OCI-LY7 (cell line): ENCODE results near the gene PFDN1. TPM values are rescaled to one million over a fixed set of nuclear protein-coding genes. Genes with fewer than 3 reads are reported as not detected.

Source experiments
- BruUV-seq: library from RNA; stranded (reverse); fragments of 400-500 nt; replicated peaks from 2 replicates; lab custom pipeline; 2021; lab: Mats Ljungman, UMichigan
- CTCF ChIA-PET: fragments of 300-600 bp; sonication (Branson Sonifier 250); formaldehyde crosslinking; loops from one replicate; lab custom pipeline; 2022; ENCODE audit warnings: antibody characterized with exemption; ENCODE audit not compliant: unreplicated experiment; lab: Charles Lee
- POLR2A ChIA-PET: fragments of 300-600 bp; sonication (Branson Sonifier 250); formaldehyde crosslinking; loops from one replicate; lab custom pipeline; 2022; ENCODE audit warnings: antibody characterized with exemption; lab: Charles Lee
- DNase-seq: peaks from one replicate; pipeline ENCODE4 v3.0.0-alpha.2; 2015; ENCODE audit warnings: low spot score
- H2AFZ ChIP-seq: fragments of 200-600 bp; sonication (generic), shearing (Covaris generic); 2 replicates; pipeline ENCODE4 v1.6.1; 2014; ENCODE audit warnings: mild to moderate bottlenecking, antibody characterized with exemption, low read length, moderate library complexity
- H3K27ac ChIP-seq: fragments of 200-600 bp; sonication (generic); 2 replicates; pipeline ENCODE4 v1.5.1; 2014; ENCODE audit warnings: mixed run types, low read depth, mild to moderate bottlenecking, moderate library complexity, low read length, inconsistent platforms; ENCODE audit not compliant: poor library complexity, severe bottlenecking
- H3K36me3 ChIP-seq: fragments of 200-600 bp; sonication (generic); 2 replicates; pipeline ENCODE4 v1.6.1; 2014; ENCODE audit warnings: mild to moderate bottlenecking, antibody characterized with exemption, low read length, moderate library complexity, mixed read lengths; ENCODE audit not compliant: insufficient read depth
- H3K4me1 ChIP-seq: fragments of 200-600 bp; sonication (generic); 2 replicates; pipeline ENCODE4 v1.5.1; 2014; ENCODE audit warnings: mild to moderate bottlenecking, low read length; ENCODE audit not compliant: insufficient read depth, poor library complexity, severe bottlenecking
- H3K4me2 ChIP-seq: fragments of 200-600 bp; sonication (generic); 2 replicates; pipeline ENCODE4 v1.6.1; 2014; ENCODE audit warnings: mild to moderate bottlenecking, low read length
- H3K4me3 ChIP-seq: fragments of 200-600 bp; sonication (generic); 2 replicates; pipeline ENCODE4 v1.5.1; 2014; ENCODE audit warnings: mild to moderate bottlenecking, low read depth, low read length; ENCODE audit not compliant: poor library complexity, severe bottlenecking
- H3K79me2 ChIP-seq: fragments of 200-600 bp; sonication (generic); 2 replicates; pipeline ENCODE4 v1.6.1; 2016; ENCODE audit warnings: low read depth, mild to moderate bottlenecking, low read length, moderate library complexity, mixed read lengths; ENCODE audit not compliant: insufficient read depth
- H3K9me2 ChIP-seq: fragments of 200-600 bp; sonication (generic); 2 replicates; pipeline ENCODE4 v1.6.1; 2016; ENCODE audit warnings: mild to moderate bottlenecking, low read length, mixed read lengths; ENCODE audit not compliant: insufficient read depth
- H3K9me3 ChIP-seq: fragments of 200-600 bp; sonication (generic); 2 replicates; pipeline ENCODE4 v1.6.1; 2014; ENCODE audit warnings: mild to moderate bottlenecking, mixed run types, low read length, mixed read lengths
- H4K20me1 ChIP-seq: fragments of 200-600 bp; sonication (generic); 2 replicates; pipeline ENCODE4 v1.6.1; 2014; ENCODE audit warnings: mild to moderate bottlenecking, antibody characterized with exemption, low read length, moderate library complexity, mixed read lengths; ENCODE audit not compliant: insufficient read depth
- CTCF ChIP-seq: fragments of 200-600 bp; sonication (generic); conservative IDR thresholded peaks from 2 replicates; pipeline ENCODE4 v1.5.1; 2014; ENCODE audit warnings: mild to moderate bottlenecking, antibody characterized with exemption, low read length, moderate library complexity, mixed read lengths
- EZH2phosphoT487 ChIP-seq: fragments of 200-600 bp; sonication (generic); IDR thresholded peaks from 2 replicates; pipeline ENCODE4 v1.6.1; 2018; ENCODE audit warnings: low read depth, borderline replicate concordance, mild to moderate bottlenecking, mixed run types, antibody characterized with exemption, low read length, moderate library complexity, mixed read lengths
- intact Hi-C: fragments of 100-400 bp; cut with micrococcal nuclease; formaldehyde crosslinking; loops from one replicate; pipeline ENCODE4 v1.10.0; 2022; ENCODE audit not compliant: unreplicated experiment
- total RNA-seq, 2 experiments: library from RNA; depleted of rRNA in 1 of 2; stranded (reverse); fragments of >200 nt in 1 of 2; shearing (Covaris generic) in 1 of 2; gene quantifications; 2 replicates each; pipeline ENCODE4 v1.2.3, GENCODE V29; 2014 to 2022

Gene PFDN1
- total RNA-seq, 2 experiments from 2014 or later, result 51.3 to 73.9 TPM

DNA sequence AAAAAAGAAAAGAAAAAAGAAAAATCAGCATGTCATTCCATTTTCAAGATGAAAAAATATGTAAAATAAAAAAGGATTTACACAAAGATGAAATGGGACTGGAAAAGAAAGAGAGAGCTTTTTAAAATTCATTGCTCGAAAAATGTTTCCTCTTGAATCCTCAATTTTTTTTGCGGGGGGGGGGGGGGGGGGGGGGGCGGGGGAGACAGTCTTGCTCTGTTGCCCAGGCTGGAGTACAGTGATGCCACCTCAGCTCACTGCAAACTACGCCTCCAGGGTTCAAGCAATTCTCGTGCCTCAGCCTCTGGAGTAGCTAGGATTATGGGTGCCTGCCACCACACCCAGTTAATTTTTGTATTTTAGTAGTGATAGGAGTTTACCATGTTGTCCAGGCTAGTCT is 16.5 kb downstream of the PFDN1 start:
- no TSS peak for BruUV-seq
- CTCF ChIA-PET, result no interaction called here

DNA sequence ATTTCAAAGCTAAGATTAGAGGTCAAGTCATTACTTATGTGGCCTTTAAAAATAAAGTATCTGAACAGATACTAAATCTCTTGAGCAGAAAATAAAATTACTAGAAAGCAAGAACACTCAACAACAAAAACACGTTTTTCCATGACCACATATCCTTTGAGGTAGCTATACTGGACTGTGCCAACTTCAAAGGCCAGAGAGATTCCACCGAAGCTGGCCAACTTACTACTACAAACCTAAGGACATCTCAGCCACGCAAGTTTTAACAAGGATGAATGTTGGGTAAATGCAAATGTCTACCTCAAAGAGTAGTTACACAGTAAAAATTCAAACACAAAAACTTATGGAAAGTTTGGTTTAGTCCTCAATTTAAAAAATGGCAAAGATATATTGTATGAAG is 18.9 kb downstream of the PFDN1 start:
- Histone ChIP-seq H3K27ac (peak overlapping the region; percentile 90), H4K20me1 (no peaks in the 10 kb centered on the region), H3K9me2 (no peaks in the 10 kb centered on the region), H3K4me3 (no peak overlapping the region), H3K9me3 (no peaks in the 10 kb centered on the region), H2AFZ (peak overlapping the region; percentile 20; the same call in 1 of the 2 replicates), H3K79me2 (peaks cover 59% of the 10 kb centered on the region), H3K36me3 (0 out of 2 replicates have a peak, but pooled peaks cover 10% of the 10 kb centered on the region), H3K4me2 (peak overlapping the region; percentile 76), H3K4me1 (peaks cover 63% of the 10 kb centered on the region)
- POLR2A ChIA-PET, result interaction anchor here (0.8 to 4.8 kb wide), 6 partner anchors 9 to 62 kb away, joined by 3 to 81 read pairs (median 5); partner anchors contain the start of gene HBEGF
- intact Hi-C loops, result loop anchor here (1.0 to 5.0 kb wide), 3 partner anchors 17 to 63 kb away; partner anchors contain the start of gene HBEGF
- CTCF ChIA-PET, result interaction anchor here (3.5 kb wide), 1 partner anchor 38 kb away, joined by 13 read pairs; no protein-coding TSS in a partner anchor
- TF ChIP-seq CTCF, result no peak
- DNase-seq, result no peak
- no TSS peak for BruUV-seq

More for the DNA sequence above, 16.5 kb downstream of the PFDN1 start:
- H2AFZ ChIP-seq, result no peak overlapping the region
- no peaks in the 10 kb centered on the region for H3K9me3 ChIP-seq
- H3K9me2 ChIP-seq, result no peaks in the 10 kb centered on the region
- peaks cover 69% of the 10 kb centered on the region for H3K79me2 ChIP-seq
- intact Hi-C loops, result no loop called here
- H3K4me1 ChIP-seq, result peaks cover 62% of the 10 kb centered on the region
- no peak overlapping the region for H3K4me3 ChIP-seq
- no peaks in the 10 kb centered on the region for H4K20me1 ChIP-seq
- H3K36me3 ChIP-seq, result 0 out of 2 replicates have a peak, but pooled peaks cover 7% of the 10 kb centered on the region
- no peak for DNase-seq
- no peak overlapping the region for H3K4me2 ChIP-seq
- TF ChIP-seq EZH2phosphoT487 (no peak), CTCF (no peak)
- H3K27ac ChIP-seq, result no peak overlapping the region
- POLR2A ChIA-PET, result interaction anchor here (0.7 to 2.6 kb wide), 9 partner anchors 10 to 60 kb away, joined by 3 to 14 read pairs (median 3); partner anchors contain the start of gene HBEGF

GRCh38 chr5:140282266-140282665 is 20.6 kb downstream of the PFDN1 start:
- peaks cover 5% of the 10 kb centered on the region; the same call in 1 of the 2 replicates for H3K9me3 ChIP-seq
- H3K9me2 ChIP-seq, result no peaks in the 10 kb centered on the region
- peaks cover 48% of the 10 kb centered on the region for H3K79me2 ChIP-seq
- ChIA-PET POLR2A (interaction anchor here (1.0 to 4.8 kb wide), 6 partner anchors 11 to 62 kb away, joined by 3 to 81 read pairs (median 7); partner anchors contain the start of gene PFDN1), CTCF (interaction anchor here (3.5 kb wide), 1 partner anchor 36 kb away, joined by 13 read pairs; no protein-coding TSS in a partner anchor)
- no peaks in the 10 kb centered on the region for H4K20me1 ChIP-seq
- DNase-seq, result no peak
- H3K36me3 ChIP-seq, result peaks cover 24% of the 10 kb centered on the region
- peaks cover 57% of the 10 kb centered on the region for H3K4me1 ChIP-seq
- TF ChIP-seq CTCF (no peak), EZH2phosphoT487 (no peak)
- H3K4me2 ChIP-seq, result peak overlapping the region; percentile 50
- H3K4me3 ChIP-seq, result no peak overlapping the region
- no TSS peak for BruUV-seq
- H2AFZ ChIP-seq, result no peak overlapping the region
- H3K27ac ChIP-seq, result peak overlapping the region; percentile 44
- intact Hi-C loops, result loop anchor here (5.0 kb wide), 1 partner anchor 65 kb away; the partner anchor contains the start of gene HBEGF
